ENCODE data around the gene GPR146. TPM values are rescaled to one million over a fixed set of nuclear protein-coding genes. Genes with fewer than 3 reads are reported as not detected.

Gene GPR146
- total and polyA plus RNA-seq, 2 of the 4 experiments (the other 2 are of a cell fraction): 2.2 to 3.4 TPM

- Histone ChIP-seq H3K9me3 (ENCODE audit: control insufficient read depth, insufficient read depth, low read length) (no peaks in the 10 kb centered on the region), H4K5ac (ENCODE audit: low read depth, low read length) (no peak overlapping the region), H3K9me1 (ENCODE audit: insufficient read depth, low read length) (0 out of 2 replicates have a peak, but pooled peaks cover 5% of the 10 kb centered on the region), H3K4me3 (ENCODE audit: insufficient read depth, low read depth, low read length) (no peak overlapping the region), H4K20me1 (ENCODE audit: insufficient read depth, low read length) (peaks cover 35% of the 10 kb centered on the region), H3K23ac (ENCODE audit: low read depth, low read length) (no peak overlapping the region), H3K14ac (replicated peaks; ENCODE audit: low read depth, low read length) (no peak overlapping the region), H2BK5ac (ENCODE audit: low read depth, low read length, poor library complexity, severe bottlenecking) (no peak overlapping the region), H3K4ac (ENCODE audit: low read depth, low read length) (no peak overlapping the region), H3K27ac (ENCODE audit: insufficient read depth, low read length) (no peak overlapping the region), H3K4me2 (ENCODE audit: low read depth, low read length) (no peak overlapping the region), H3K56ac (ENCODE audit: extremely low read depth, insufficient read depth, low read length) (no peak overlapping the region), H3K18ac (ENCODE audit: low read depth, low read length) (no peak overlapping the region), H2BK20ac (ENCODE audit: low read depth, low read length) (no peak overlapping the region), H3K9ac (ENCODE audit: low read depth, low read length) (no peak overlapping the region), H2AK5ac (ENCODE audit: low read depth, low read length) (no peak overlapping the region), H3K4me1 (ENCODE audit: control insufficient read depth, insufficient read depth, low read length) (no peaks in the 10 kb centered on the region), H3K36me3 (ENCODE audit: control insufficient read depth, insufficient read depth, low read length) (no peaks in the 10 kb centered on the region), H2AK9ac (replicated peaks; ENCODE audit: low read depth, low read length, poor library complexity) (no peak overlapping the region), H2AFZ (replicated peaks; ENCODE audit: low read length, poor library complexity) (no peak overlapping the region), H4K91ac (ENCODE audit: insufficient read depth, low read depth, low read length) (no peak overlapping the region), H2BK120ac (ENCODE audit: low read depth, low read length) (no peak overlapping the region), H3K79me1 (ENCODE audit: low read depth in 1 of 2, low read length in 2 of 2) (no peaks in the 10 kb centered on the region), H2BK15ac (ENCODE audit: low read depth, low read length) (no peak overlapping the region), H3K27me3 (ENCODE audit: control insufficient read depth, insufficient read depth, low read length) (no peaks in the 10 kb centered on the region), H4K8ac (ENCODE audit: low read depth in 2 of 2, low read length in 2 of 2) (no peak overlapping the region)
- in situ Hi-C loops (cut with MboI; ENCODE audit: low sequenced_read_pairs): no loop called here
- DNase-seq (no peak), ATAC-seq (ENCODE audit: low read depth) (no peak)
- WGBS, 2 experiments (ENCODE audit: extremely low coverage in 2 of 2, insufficient read length in 1 of 2): 54% methylated on average over 16 of the region's 61 CpGs; no CpG with 5 or more reads in 1 of the 2 experiments
- dilution Hi-C loops (cut with HindIII; ENCODE audit: low sequenced_read_pairs, unreplicated experiment): no loop called here
- TF ChIP-seq BHLHE40 (IDR thresholded peaks at IDR 0.05; ENCODE audit: low read depth, low read length) (no peak), POLR2A (IDR thresholded peaks at IDR 0.05; ENCODE audit: low read depth, low read length) (no peak), CHD1 (IDR thresholded peaks at IDR 0.05; ENCODE audit: low read depth, low read length) (no peak), NFE2L2 (IDR thresholded peaks at IDR 0.05; ENCODE audit: low read depth, low read length) (no peak), SMC3 (IDR thresholded peaks at IDR 0.05; ENCODE audit: low read depth, low read length) (no peak), CEBPB (IDR thresholded peaks at IDR 0.05; ENCODE audit: low read depth, low read length) (no peak), RAD21 (IDR thresholded peaks at IDR 0.05; ENCODE audit: low read length) (no peak), MAZ (IDR thresholded peaks at IDR 0.05; ENCODE audit: borderline replicate concordance, low read depth, low read length) (no peak), MAFK (IDR thresholded peaks at IDR 0.05; ENCODE audit: low read depth, low read length) (no peak), MXI1 (IDR thresholded peaks at IDR 0.05; ENCODE audit: borderline replicate concordance, low read depth, low read length) (no peak), RCOR1 (IDR thresholded peaks at IDR 0.05; ENCODE audit: insufficient replicate concordance, low read length) (no peak), RFX5 (IDR thresholded peaks at IDR 0.05; ENCODE audit: low read depth, low read length) (no peak)
- TF ChIP-seq, protein P1, sequence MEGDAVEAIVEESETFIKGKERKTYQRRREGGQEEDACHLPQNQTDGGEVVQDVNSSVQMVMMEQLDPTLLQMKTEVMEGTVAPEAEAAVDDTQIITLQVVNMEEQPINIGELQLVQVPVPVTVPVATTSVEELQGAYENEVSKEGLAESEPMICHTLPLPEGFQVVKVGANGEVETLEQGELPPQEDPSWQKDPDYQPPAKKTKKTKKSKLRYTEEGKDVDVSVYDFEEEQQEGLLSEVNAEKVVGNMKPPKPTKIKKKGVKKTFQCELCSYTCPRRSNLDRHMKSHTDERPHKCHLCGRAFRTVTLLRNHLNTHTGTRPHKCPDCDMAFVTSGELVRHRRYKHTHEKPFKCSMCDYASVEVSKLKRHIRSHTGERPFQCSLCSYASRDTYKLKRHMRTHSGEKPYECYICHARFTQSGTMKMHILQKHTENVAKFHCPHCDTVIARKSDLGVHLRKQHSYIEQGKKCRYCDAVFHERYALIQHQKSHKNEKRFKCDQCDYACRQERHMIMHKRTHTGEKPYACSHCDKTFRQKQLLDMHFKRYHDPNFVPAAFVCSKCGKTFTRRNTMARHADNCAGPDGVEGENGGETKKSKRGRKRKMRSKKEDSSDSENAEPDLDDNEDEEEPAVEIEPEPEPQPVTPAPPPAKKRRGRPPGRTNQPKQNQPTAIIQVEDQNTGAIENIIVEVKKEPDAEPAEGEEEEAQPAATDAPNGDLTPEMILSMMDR (conservative IDR thresholded peaks at IDR 0.05; ENCODE audit: low read depth, low read length): no peak
- ChIA-PET CTCF (interaction anchor here (1.4 kb wide), 1 partner anchor 80 kb away, joined by 12 read pairs; no protein-coding TSS in a partner anchor), POLR2A (ENCODE audit: unreplicated experiment) (no interaction called here)
- intact Hi-C loops (cut with micrococcal nuclease): no loop called here
- BruUV-seq (replicated peaks): no TSS peak
Measured at GRCh38 chr7:1073142-1073977, 29.0 kb downstream of the GPR146 start.
